Retina (tissue), 1 donor: ENCODE data around the gene CARD10.
A peak's percentile ranks its signal among the peaks of the same experiment; 100 is the strongest.

ENCODE experiments used
- DNase-seq: peaks from one replicate; pipeline ENCODE4 v3.0.0-alpha.2; 2016

CARD10 gene

GRCh38 chr22:37519268-37520195 is at the start of gene CARD10:
CARD10 (minus strand) TSS chr22:37519415; CDS start chr22:37519200, 215 bp downstream.
- no peak for DNase-seq

- DNase-seq = no peak
These were observed 49.3 kb upstream of the CARD10 start for GRCh38 chr22:37568448-37569008.

GRCh38 chr22:37568012-37568411 is 48.8 kb upstream of the CARD10 start:
- no peak for DNase-seq

- peak; percentile 84 for DNase-seq
These were observed 47.9 kb upstream of the CARD10 start for GRCh38 chr22:37566903-37567798.

GRCh38 chr22:37566329-37566837 is 47.2 kb upstream of the CARD10 start:
- no peak for DNase-seq

- DNase-seq = no peak
These were observed 46.6 kb upstream of the CARD10 start for GRCh38 chr22:37565830-37566229.

- no peak for DNase-seq
These were observed 45.0 kb upstream of the CARD10 start for GRCh38 chr22:37564111-37564711.

GRCh38 chr22:37563153-37564081 is 44.2 kb upstream of the CARD10 start:
- DNase-seq = peak; percentile 23

- no peak for DNase-seq
These were observed 43.0 kb upstream of the CARD10 start for GRCh38 chr22:37562049-37562875.

- DNase-seq = peak; percentile 88
These were observed 42.2 kb upstream of the CARD10 start for GRCh38 chr22:37561212-37562048.

GRCh38 chr22:37560608-37561211 is 41.5 kb upstream of the CARD10 start:
- peak; percentile 48 for DNase-seq

- DNase-seq = peak; percentile 64
These were observed 40.8 kb upstream of the CARD10 start, which contains the start of gene CDC42EP1 for GRCh38 chr22:37559901-37560607. CDC42EP1 (plus strand) TSS chr22:37560480; CDS start chr22:37566350, 5,870 bp downstream.

- no peak for DNase-seq
These were observed 40.3 kb upstream of the CARD10 start for GRCh38 chr22:37559521-37559900.

GRCh38 chr22:37558815-37559214 is 39.6 kb upstream of the CARD10 start:
- DNase-seq = peak; percentile 25

GRCh38 chr22:37557321-37558001 is 38.2 kb upstream of the CARD10 start:
- no peak for DNase-seq

- DNase-seq = peak; percentile 28
These were observed 37.5 kb upstream of the CARD10 start for GRCh38 chr22:37556710-37557109.

GRCh38 chr22:37555029-37555428 is 35.8 kb upstream of the CARD10 start:
- no peak for DNase-seq

- no peak for DNase-seq
These were observed 34.5 kb upstream of the CARD10 start for GRCh38 chr22:37553725-37554124.
